GM23338 (cell line): ENCODE data around the gene NPAS3. TPM values are rescaled to one million over a fixed set of nuclear protein-coding genes. Genes with fewer than 3 reads are reported as not detected.

ENCODE experiments used
- ATAC-seq: fragments of 200-7000 bp; cut with Tn5 transposase; 3 replicates; pipeline ENCODE4 v1.9.1; 2020
- DNase-seq: peaks from one replicate; pipeline ENCODE4 v3.0.0-alpha.2; 2015; ENCODE audit warnings: low spot score
- H2AFZ ChIP-seq: fragments of 200-600 bp; sonication (generic); 2 replicates; pipeline ENCODE4 v1.8.0; 2016; ENCODE audit warnings: antibody characterized with exemption, mild to moderate bottlenecking, moderate library complexity
- H3F3A ChIP-seq: fragments of 200-600 bp; sonication (generic); replicated peaks from 2 replicates; pipeline ENCODE4 v1.8.0; 2017; ENCODE audit warnings: antibody characterized with exemption, mixed run types, low read depth
- H3K27ac ChIP-seq: fragments of 200-600 bp; sonication (generic); 2 replicates; pipeline ENCODE4 v1.6.1; 2016; ENCODE audit warnings: low read depth
- H3K27me3 ChIP-seq: fragments of 200-600 bp; sonication (generic); 2 replicates; pipeline ENCODE4 v1.8.0; 2016; ENCODE audit warnings: mild to moderate bottlenecking, mixed run types, moderate library complexity; ENCODE audit not compliant: insufficient read depth
- H3K36me3 ChIP-seq: fragments of 200-600 bp; sonication (generic); 2 replicates; pipeline ENCODE4 v1.8.0; 2016; ENCODE audit warnings: mild to moderate bottlenecking; ENCODE audit not compliant: insufficient read depth
- H3K4me1 ChIP-seq: fragments of 200-600 bp; sonication (generic); 2 replicates; pipeline ENCODE4 v1.8.0; 2016; ENCODE audit warnings: mild to moderate bottlenecking, moderate library complexity; ENCODE audit not compliant: insufficient read depth
- H3K4me2 ChIP-seq: fragments of 200-600 bp; sonication (generic); 2 replicates; pipeline ENCODE4 v1.7.1; 2017; ENCODE audit warnings: mixed run types
- H3K4me3 ChIP-seq: fragments of 200-600 bp; sonication (generic); 2 replicates; pipeline ENCODE4 v1.6.1; 2016; ENCODE audit warnings: mixed run types
- H3K79me2 ChIP-seq: fragments of 200-600 bp; sonication (generic); replicated peaks from 2 replicates; pipeline ENCODE4 v1.8.0; 2017; ENCODE audit warnings: mild to moderate bottlenecking; ENCODE audit not compliant: insufficient read depth
- H3K9me2 ChIP-seq: fragments of 200-600 bp; sonication (generic); 2 replicates; pipeline ENCODE4 v1.8.0; 2017; ENCODE audit not compliant: insufficient read depth
- H4K20me1 ChIP-seq: fragments of 200-600 bp; sonication (generic); replicated peaks from 2 replicates; pipeline ENCODE4 v1.8.0; 2017; ENCODE audit warnings: mild to moderate bottlenecking; ENCODE audit not compliant: insufficient read depth
- H3K27ac Mint-ChIP-seq: 2 replicates; pipeline ENCODE4 v1.8.0; 2020; ENCODE audit warnings: inconsistent platforms, mild to moderate bottlenecking, moderate library complexity, mixed read lengths
- H3K27me3 Mint-ChIP-seq: 3 replicates; pipeline ENCODE4 v1.8.0; 2022; ENCODE audit warnings: low read depth, mild to moderate bottlenecking, moderate library complexity, mixed read lengths, inconsistent platforms; ENCODE audit not compliant: insufficient read depth, poor library complexity
- H3K36me3 Mint-ChIP-seq: 3 replicates; pipeline ENCODE4 v1.8.0; 2021; ENCODE audit warnings: low read depth, mild to moderate bottlenecking, inconsistent platforms, moderate library complexity, mixed read lengths
- H3K4me1 Mint-ChIP-seq: 3 replicates; pipeline ENCODE4 v1.8.0; 2020; ENCODE audit warnings: mild to moderate bottlenecking, inconsistent platforms, mixed read lengths
- H3K4me3 Mint-ChIP-seq: 3 replicates; pipeline ENCODE4 v1.8.0; 2021; ENCODE audit warnings: moderate library complexity, mild to moderate bottlenecking, inconsistent platforms, mixed read lengths
- H3K9me3 Mint-ChIP-seq: 3 replicates; pipeline ENCODE4 v1.8.0; 2020; ENCODE audit warnings: moderate library complexity, mild to moderate bottlenecking, inconsistent platforms, mixed read lengths
- CREB1 ChIP-seq: fragments of 250-450 bp; sonication (Bioruptor Pico); IDR thresholded peaks from 2 replicates; pipeline ENCODE4 v1.5.0; 2020; ENCODE audit warnings: low read depth, mild to moderate bottlenecking, moderate library complexity
- ETS1 ChIP-seq: IDR thresholded peaks from 2 replicates; pipeline ENCODE4 v1.6.1; 2016; ENCODE audit warnings: antibody characterized with exemption
- EZH2 ChIP-seq: fragments of 200-600 bp; sonication (generic); IDR thresholded peaks from one replicate; pipeline ENCODE4 v1.8.0; 2017; ENCODE audit warnings: antibody characterized with exemption, mild to moderate bottlenecking, low read depth; ENCODE audit not compliant: unreplicated experiment
- EZH2phosphoT487 ChIP-seq: fragments of 200-600 bp; sonication (generic); IDR thresholded peaks from one replicate; pipeline ENCODE4 v1.8.1; 2018; ENCODE audit warnings: antibody characterized with exemption; ENCODE audit not compliant: unreplicated experiment
- JUNB ChIP-seq: IDR thresholded peaks from one replicate; pipeline ENCODE4 v1.6.1; 2016; ENCODE audit warnings: antibody characterized with exemption; ENCODE audit not compliant: unreplicated experiment
- NANOG ChIP-seq: IDR thresholded peaks from 2 replicates; pipeline ENCODE4 v1.6.1; 2016; ENCODE audit warnings: antibody characterized with exemption, borderline replicate concordance
- POLR2AphosphoS5 ChIP-seq: IDR thresholded peaks from 2 replicates; pipeline ENCODE4 v1.6.1; 2016; ENCODE audit warnings: antibody characterized with exemption, low read depth
- REST ChIP-seq: IDR thresholded peaks from one replicate; pipeline ENCODE4 v1.6.1; 2018; ENCODE audit warnings: antibody characterized with exemption; ENCODE audit not compliant: unreplicated experiment
- STAT1 ChIP-seq: IDR thresholded peaks from one replicate; pipeline ENCODE4 v1.6.1; 2016; ENCODE audit warnings: antibody characterized with exemption; ENCODE audit not compliant: unreplicated experiment
- ZNF114 ChIP-seq: fragments of 250-450 bp; sonication (Bioruptor Pico); IDR thresholded peaks from 2 replicates; pipeline ENCODE4 v1.5.0; 2020; ENCODE audit warnings: mild to moderate bottlenecking, moderate library complexity
- ZNF331 ChIP-seq: fragments of 250-450 bp; sonication (Bioruptor Pico); IDR thresholded peaks from 2 replicates; pipeline ENCODE4 v1.5.0; 2020; ENCODE audit warnings: low read depth, mild to moderate bottlenecking, moderate library complexity
- polyA plus RNA-seq: library from polyadenylated mRNA; unstranded; fragments of >200 nt; fragmentation: Nextera tagmentation; extraction: Ambion mirVana; gene quantifications from 2 replicates; pipeline ENCODE4 v1.2.1, GENCODE V29; 2016
- total RNA-seq: library from RNA; depleted of rRNA; stranded (reverse); fragments of >200 nt; shearing (Covaris generic); gene quantifications from 2 replicates; pipeline ENCODE4 v1.2.3, GENCODE V29; 2014
- TF ChIP-seq, protein P1 (sequence below), 2 experiments: fragments of 200-600 bp in 1 of 2; sonication (generic) in 1 of 2; conservative IDR thresholded peaks; 2 replicates each; pipeline versions ENCODE4 v1.5.1 to v1.6.1; 2016 to 2017; ENCODE audit warnings: antibody characterized with exemption in 2 of 2, low read depth in 2 of 2, mild to moderate bottlenecking in 2 of 2, moderate library complexity in 1 of 2

Gene NPAS3
- total and polyA plus RNA-seq, 2 experiments from 2014 or later, result 0.17 to 0.19 TPM

- H3K4me1 Mint-ChIP-seq, result peaks cover 25% of the 10 kb centered on the region
- Histone ChIP-seq H3K27me3 (no peaks in the 10 kb centered on the region), H3K79me2 (no peaks in the 10 kb centered on the region), H3K4me3 (no peak overlapping the region), H3K36me3 (no peaks in the 10 kb centered on the region), H3F3A (no peaks in the 10 kb centered on the region), H3K27ac (no peak overlapping the region), H4K20me1 (no peaks in the 10 kb centered on the region), H3K4me2 (no peak overlapping the region), H3K9me2 (peaks cover 19% of the 10 kb centered on the region), H3K4me1 (peaks cover 10% of the 10 kb centered on the region), H2AFZ (no peak overlapping the region)
- no peak overlapping the region for H3K27ac Mint-ChIP-seq
- H3K27me3 Mint-ChIP-seq, result no peaks in the 10 kb centered on the region
- H3K36me3 Mint-ChIP-seq, result no peaks in the 10 kb centered on the region
- DNase-seq (no peak), ATAC-seq (no peak)
- H3K4me3 Mint-ChIP-seq, result no peak overlapping the region
- TF ChIP-seq POLR2AphosphoS5, result no peak
- no peaks in the 10 kb centered on the region for H3K9me3 Mint-ChIP-seq
Measured at GRCh38 chr14:33587791-33588190, 649.1 kb downstream of the NPAS3 start.

GRCh38 chr14:33588771-33589170, 650.1 kb downstream of the NPAS3 start:
- DNase-seq (no peak), ATAC-seq (no peak)
- no peaks in the 10 kb centered on the region for H3K36me3 ChIP-seq
- H3K27me3 ChIP-seq, result no peaks in the 10 kb centered on the region
- Mint-ChIP-seq H3K36me3 (no peaks in the 10 kb centered on the region), H3K4me1 (peaks cover 25% of the 10 kb centered on the region), H3K4me3 (no peak overlapping the region), H3K27ac (no peak overlapping the region), H3K27me3 (no peaks in the 10 kb centered on the region), H3K9me3 (no peaks in the 10 kb centered on the region)
- H3K79me2 ChIP-seq, result no peaks in the 10 kb centered on the region
- no peak overlapping the region for H2AFZ ChIP-seq
- H3K4me2 ChIP-seq, result no peak overlapping the region
- peaks cover 10% of the 10 kb centered on the region for H3K4me1 ChIP-seq
- no peaks in the 10 kb centered on the region for H4K20me1 ChIP-seq
- no peaks in the 10 kb centered on the region for H3F3A ChIP-seq
- H3K4me3 ChIP-seq, result no peak overlapping the region
- peaks cover 19% of the 10 kb centered on the region for H3K9me2 ChIP-seq
- no peak overlapping the region for H3K27ac ChIP-seq
- TF ChIP-seq EZH2phosphoT487 (no peak), NANOG (no peak), POLR2AphosphoS5 (no peak), CREB1 (CRISPR knock-in tag) (no peak), EZH2 (no peak), ZNF331 (CRISPR knock-in tag) (no peak), STAT1 (no peak), REST (no peak), ZNF114 (CRISPR knock-in tag) (no peak), JUNB (no peak), ETS1 (no peak)
- TF ChIP-seq, protein P1, sequence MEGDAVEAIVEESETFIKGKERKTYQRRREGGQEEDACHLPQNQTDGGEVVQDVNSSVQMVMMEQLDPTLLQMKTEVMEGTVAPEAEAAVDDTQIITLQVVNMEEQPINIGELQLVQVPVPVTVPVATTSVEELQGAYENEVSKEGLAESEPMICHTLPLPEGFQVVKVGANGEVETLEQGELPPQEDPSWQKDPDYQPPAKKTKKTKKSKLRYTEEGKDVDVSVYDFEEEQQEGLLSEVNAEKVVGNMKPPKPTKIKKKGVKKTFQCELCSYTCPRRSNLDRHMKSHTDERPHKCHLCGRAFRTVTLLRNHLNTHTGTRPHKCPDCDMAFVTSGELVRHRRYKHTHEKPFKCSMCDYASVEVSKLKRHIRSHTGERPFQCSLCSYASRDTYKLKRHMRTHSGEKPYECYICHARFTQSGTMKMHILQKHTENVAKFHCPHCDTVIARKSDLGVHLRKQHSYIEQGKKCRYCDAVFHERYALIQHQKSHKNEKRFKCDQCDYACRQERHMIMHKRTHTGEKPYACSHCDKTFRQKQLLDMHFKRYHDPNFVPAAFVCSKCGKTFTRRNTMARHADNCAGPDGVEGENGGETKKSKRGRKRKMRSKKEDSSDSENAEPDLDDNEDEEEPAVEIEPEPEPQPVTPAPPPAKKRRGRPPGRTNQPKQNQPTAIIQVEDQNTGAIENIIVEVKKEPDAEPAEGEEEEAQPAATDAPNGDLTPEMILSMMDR (conservative IDR thresholded peaks at IDR 0.05; ENCODE audit: low read depth in 2 of 2), result no peak
